Kidney glomerular epithelial cell (primary cell): ENCODE results near the gene TOX2.

Experiments used
- DNase-seq: peaks from one replicate; lab custom pipeline; 2025; lab: John Stamatoyannopoulos, UW

Gene TOX2

DNA sequence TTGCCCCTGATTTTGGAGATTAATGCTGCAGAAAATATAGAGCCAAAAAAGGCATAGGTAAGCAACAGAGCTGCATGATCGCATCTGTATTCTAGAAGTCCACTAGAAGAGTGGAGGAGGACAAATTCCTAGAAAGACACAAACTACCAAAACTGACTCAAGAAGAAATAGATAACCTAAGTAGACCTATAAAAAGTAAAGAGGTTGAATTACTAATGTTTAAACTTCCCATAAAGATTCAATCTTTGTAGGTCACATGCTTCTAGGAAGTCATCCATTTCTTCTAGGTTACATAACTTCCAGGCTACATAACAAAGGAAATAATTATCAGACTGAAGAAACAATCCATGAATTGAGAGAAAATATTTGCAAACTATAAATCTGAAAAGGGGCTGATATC, 187.9 kb downstream of the TOX2 start:
- DNase-seq = no peak

- peak; percentile 44 for DNase-seq
Observed at GRCh38 chr20:44104798-44105517, 190.3 kb downstream of the TOX2 start.

DNA sequence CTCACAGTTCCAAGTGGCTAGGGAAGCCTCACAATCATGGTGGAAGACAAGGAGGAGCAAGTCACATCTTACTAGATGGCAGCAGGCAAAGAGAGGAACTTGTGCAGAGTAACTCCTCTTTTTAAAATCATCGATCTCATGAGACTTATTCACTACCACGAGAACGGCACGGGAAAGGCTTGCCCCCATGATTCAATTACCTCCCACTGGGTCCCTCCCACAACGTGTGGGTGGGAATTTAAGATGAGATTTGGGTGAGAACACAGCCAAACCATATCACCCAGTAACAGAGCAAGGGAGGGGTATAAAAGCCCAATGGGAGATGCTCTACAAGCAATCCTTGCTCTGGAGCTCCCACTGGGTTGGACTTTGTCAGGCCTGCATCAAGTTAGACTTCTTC, 192.0 kb downstream of the TOX2 start:
- DNase-seq = no peak

GRCh38 chr20:44109951-44110361, 195.3 kb downstream of the TOX2 start:
- no peak for DNase-seq

GRCh38 chr20:44110816-44111568, 196.3 kb downstream of the TOX2 start:
- DNase-seq = no peak

- DNase-seq = no peak
Observed at GRCh38 chr20:44111712-44112335, 197.2 kb downstream of the TOX2 start.

DNA sequence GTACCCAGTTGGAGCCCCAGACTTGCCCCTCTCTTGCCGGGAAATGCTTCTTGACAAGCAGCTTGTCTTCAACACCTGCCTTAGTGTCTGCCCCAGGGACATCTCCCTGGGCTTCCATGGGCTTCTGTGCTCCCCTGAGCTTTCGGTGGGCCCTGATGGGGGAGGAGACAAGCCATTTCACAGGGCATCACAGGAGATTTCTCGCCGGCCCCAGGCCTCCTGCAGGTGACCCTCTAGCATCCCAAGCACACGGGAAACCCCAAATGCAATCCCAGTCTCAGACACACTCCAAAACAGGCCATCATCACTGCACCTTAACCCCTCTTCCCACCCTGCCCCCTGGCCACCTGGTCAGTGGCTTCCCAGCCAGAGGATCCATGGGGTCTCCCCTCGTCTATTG, 197.8 kb downstream of the TOX2 start:
- DNase-seq = no peak

GRCh38 chr20:44112889-44113617, 198.4 kb downstream of the TOX2 start:
- no peak for DNase-seq

DNA sequence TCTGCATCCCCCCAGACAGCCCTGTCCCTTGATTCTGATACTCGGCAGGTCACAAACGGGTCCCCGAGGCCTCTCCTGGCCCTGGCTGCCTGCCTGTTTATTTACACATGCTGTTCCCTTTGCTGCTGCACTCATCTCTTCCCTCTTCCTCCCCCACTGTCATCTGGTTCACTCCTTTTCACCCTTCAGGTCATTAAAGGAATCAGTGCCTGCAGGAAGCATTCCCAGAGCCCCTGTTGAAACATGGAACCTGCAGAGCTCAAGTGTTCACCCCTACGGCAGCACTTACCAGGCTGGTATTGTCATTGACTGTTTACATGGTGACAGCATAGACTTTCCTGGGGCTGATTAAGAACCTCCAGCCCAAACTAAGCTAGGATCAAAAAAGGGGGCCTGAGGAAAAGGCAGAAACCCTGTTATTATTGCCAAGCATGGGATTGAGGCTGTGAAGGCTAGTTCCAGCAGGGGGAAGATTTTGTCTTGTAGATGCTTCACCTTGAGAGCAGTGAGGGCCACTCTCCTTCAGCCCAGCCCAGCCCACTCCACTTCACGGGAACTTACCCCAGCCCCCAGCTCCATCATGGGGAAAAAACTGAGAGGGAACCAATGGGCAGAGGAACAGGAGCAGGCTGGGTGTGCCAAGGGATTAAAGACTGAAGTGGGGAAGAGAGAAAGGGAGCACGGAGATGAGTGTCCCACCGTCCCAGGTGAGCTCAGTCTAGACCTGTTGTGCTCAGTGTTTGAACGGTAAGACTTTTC, 199.1 kb downstream of the TOX2 start:
- DNase-seq = no peak

DNA sequence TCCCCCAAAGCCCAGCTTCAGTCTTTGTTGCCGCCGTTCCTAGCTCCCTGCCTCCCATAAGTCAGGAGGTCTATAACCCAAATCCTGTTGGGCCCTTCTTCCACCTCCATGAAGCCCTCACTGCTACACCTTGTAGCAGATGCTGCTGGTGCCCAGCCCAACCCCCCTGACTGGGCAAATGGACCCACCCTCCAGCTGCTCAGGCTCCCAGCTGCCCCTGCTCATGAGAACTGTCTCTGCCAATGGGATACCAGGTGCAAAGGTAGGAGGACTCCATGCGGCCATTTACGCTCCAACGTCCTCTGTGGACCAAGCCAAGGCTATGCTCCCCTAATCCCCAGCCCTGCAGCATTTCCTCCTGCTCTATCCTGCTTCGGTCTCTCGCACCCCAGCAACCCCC, 200.5 kb downstream of the TOX2 start:
- DNase-seq = no peak

DNA sequence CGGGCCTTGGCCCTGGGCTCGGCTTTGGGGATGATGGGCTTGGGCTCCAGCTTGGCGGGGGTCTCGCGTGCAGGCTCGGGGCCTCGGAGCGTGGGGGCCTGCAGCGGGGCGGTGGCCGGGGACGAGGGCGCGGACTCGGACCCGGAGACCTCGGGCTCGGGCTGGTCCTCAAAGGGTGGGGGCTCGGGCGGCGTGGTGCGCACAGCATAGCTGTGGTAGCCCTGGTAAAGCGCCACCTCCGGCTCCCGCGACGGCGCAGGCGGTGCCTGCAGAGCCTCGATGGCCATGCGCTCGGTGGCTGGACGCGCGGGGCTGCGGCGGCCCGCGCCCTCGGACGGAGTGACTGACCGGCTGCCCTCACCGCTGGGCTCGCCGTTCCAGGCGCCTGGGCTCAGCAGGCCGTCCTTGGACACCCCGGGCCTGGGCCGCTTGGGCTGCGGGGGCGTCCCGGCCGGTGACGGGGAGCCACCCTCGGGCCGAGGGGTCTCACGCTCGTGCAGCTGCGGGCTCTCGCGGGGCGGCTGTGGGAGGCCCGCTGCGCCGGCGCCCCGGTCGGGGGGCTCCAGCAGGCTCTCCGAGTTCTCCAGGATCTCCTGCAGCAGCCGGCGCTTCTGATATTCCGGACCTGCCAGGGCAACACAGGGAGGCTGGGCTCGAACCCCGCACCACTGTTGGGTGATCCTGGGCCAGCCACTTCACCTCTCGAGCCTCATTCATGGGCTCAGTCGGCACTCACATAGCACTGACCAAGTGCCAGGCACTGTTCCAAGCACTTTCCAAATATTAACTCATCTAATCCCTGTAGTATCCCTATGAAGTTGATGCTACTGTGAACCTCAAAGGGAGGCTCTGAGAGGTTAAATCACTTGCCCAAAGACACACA, 201.4 kb downstream of the TOX2 start:
- DNase-seq = no peak

- no peak for DNase-seq
Observed at GRCh38 chr20:44117296-44118184, 202.9 kb downstream of the TOX2 start.

- DNase-seq = no peak
Observed at GRCh38 chr20:44118185-44119033, 203.8 kb downstream of the TOX2 start.
